GM23248 (cell line): Measurements from ENCODE around the gene SMC1A.

Source experiments
- EZH2 ChIP-seq: fragments of 200-600 bp; sonication (generic); IDR thresholded peaks from 2 replicates; pipeline ENCODE4 v1.6.1; 2018; ENCODE audit warnings: antibody characterized with exemption, mild to moderate bottlenecking; ENCODE audit not compliant: insufficient read depth, poor library complexity, severe bottlenecking
- EZH2phosphoT487 ChIP-seq: fragments of 200-600 bp; sonication (generic); IDR thresholded peaks from 2 replicates; pipeline ENCODE4 v1.6.1; 2018; ENCODE audit warnings: antibody characterized with exemption, moderate library complexity, mild to moderate bottlenecking, low read depth; ENCODE audit not compliant: insufficient read depth

DNA sequence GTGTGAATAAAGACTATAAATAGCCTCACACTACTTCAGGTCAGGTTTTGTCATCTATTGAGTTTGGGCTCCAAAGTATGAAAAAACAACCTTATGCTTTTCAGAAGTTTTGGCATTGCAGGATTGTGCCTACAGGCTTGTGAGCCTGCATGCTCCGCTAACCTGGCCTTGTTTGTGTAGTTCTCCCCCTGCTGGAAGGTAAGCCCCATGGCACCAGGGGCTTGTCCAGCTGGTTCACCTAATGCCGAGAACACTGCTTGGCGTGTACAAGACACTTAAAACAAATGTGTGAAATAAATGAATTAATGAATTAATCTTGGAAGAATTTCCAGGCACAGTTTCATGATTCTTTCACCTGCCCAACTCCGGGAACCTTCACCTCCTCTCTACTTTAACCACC, 13.5 kb upstream of the SMC1A start:
- TF ChIP-seq EZH2phosphoT487 = no peak
- TF ChIP-seq EZH2 = no peak
